ENCODE results near the gene MYH6.

DNA sequence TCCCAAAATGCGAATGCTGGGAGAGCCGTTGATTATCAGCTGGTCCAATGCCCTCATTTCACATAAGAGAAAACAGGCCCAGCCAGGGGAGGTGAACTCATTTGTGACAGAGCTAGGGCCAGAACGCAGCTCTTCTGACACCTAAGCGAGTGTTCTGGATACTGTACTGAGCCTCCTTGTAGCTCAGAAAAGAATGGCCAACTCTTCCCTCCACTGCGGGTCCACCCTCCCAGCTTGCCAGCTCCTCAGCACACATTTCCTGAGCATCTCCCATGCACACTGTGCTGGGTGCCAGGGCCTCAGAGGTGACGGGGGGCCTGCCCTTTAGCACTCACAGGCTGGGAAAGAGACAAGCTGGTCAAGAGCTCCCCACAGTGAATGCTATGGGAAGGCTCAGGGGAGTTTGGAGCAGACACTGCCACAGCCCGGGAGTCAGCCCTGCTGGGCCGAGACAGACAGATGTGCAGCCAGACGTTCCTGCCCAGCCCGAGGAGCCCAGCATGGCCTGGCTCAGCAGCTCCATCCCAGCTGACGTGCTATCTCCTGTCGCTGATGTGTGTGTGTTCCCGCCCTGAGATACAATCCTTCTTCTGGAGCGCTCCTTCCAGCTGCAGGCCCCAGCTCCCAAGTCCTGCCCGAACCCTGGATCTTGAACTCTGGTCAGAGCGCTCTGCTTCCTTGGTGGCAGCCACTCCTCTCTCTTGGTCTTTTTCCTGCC is 27.7 kb downstream of the MYH6 start:
- TF ChIP-seq, protein P1, sequence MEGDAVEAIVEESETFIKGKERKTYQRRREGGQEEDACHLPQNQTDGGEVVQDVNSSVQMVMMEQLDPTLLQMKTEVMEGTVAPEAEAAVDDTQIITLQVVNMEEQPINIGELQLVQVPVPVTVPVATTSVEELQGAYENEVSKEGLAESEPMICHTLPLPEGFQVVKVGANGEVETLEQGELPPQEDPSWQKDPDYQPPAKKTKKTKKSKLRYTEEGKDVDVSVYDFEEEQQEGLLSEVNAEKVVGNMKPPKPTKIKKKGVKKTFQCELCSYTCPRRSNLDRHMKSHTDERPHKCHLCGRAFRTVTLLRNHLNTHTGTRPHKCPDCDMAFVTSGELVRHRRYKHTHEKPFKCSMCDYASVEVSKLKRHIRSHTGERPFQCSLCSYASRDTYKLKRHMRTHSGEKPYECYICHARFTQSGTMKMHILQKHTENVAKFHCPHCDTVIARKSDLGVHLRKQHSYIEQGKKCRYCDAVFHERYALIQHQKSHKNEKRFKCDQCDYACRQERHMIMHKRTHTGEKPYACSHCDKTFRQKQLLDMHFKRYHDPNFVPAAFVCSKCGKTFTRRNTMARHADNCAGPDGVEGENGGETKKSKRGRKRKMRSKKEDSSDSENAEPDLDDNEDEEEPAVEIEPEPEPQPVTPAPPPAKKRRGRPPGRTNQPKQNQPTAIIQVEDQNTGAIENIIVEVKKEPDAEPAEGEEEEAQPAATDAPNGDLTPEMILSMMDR (IDR thresholded peaks at IDR 0.05; ENCODE audit: extremely low read depth in 1 of 2, insufficient read depth in 1 of 2, low read depth in 1 of 2, low read length in 2 of 2), result no peak
- TF ChIP-seq POLR2A (IDR thresholded peaks at IDR 0.05; ENCODE audit: low read depth, low read length) (no peak), POLR2AphosphoS5 (IDR thresholded peaks at IDR 0.05; ENCODE audit: insufficient read depth, low read depth, low read length) (no peak), EZH2 (IDR thresholded peaks at IDR 0.05; ENCODE audit: borderline replicate concordance, low read depth, low read length, severe bottlenecking) (no peak), MYC (IDR thresholded peaks at IDR 0.05; ENCODE audit: low read depth, low read length) (no peak), JUN (IDR thresholded peaks at IDR 0.05; ENCODE audit: borderline replicate concordance, insufficient read depth, insufficient read length, low read depth) (no peak), GATA2 (IDR thresholded peaks at IDR 0.05; ENCODE audit: insufficient read depth, insufficient read length, low read depth, low read length) (no peak)
- TF ChIP-seq, protein P2, sequence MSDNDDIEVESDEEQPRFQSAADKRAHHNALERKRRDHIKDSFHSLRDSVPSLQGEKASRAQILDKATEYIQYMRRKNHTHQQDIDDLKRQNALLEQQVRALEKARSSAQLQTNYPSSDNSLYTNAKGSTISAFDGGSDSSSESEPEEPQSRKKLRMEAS (IDR thresholded peaks at IDR 0.05; ENCODE audit: insufficient read depth, insufficient read length), result no peak

Measured in endothelial cell of umbilical vein (primary cell).